GM12892 (cell line): Measurements from ENCODE around the gene C6orf136.

Experiments used
- POLR2A ChIP-seq: IDR thresholded peaks from 2 replicates; pipeline ENCODE4 v1.6.1; 2011; ENCODE audit warnings: low read depth, low read length, control low read depth
- POLR2AphosphoS5 ChIP-seq: IDR thresholded peaks from 2 replicates; pipeline ENCODE4 v1.6.1; 2011; ENCODE audit warnings: low read depth, low read length, control low read depth
- TAF1 ChIP-seq: IDR thresholded peaks from 2 replicates; pipeline ENCODE4 v1.6.1; 2011; ENCODE audit warnings: low read depth, mild to moderate bottlenecking, control low read depth, low read length, borderline replicate concordance

DNA sequence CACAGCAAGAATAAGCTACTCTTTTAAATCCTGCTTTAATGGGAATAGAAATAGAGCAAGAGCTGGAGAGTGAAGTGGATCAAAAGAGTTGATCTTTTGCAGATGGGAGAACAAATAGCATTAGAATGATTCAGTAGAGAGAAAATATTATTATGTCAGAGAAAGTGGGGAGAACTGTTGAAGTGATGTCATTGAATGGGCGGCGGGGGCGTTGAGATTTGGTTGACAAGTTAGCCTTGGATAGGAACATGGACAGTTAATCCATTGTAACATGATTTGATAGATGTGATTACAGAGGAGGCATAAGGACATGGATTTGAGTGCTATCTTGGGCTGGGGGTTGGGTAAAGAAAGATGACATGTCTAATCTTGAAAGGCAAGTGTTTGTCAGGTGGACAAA lies 11.1 kb upstream of the C6orf136 start:
- TF ChIP-seq POLR2A (no peak), TAF1 (no peak), POLR2AphosphoS5 (no peak)
